Gastroesophageal sphincter (tissue), 3 donors: ENCODE data around the gene FHIT.

ENCODE experiments used
- EP300 ChIP-seq: sonication (generic); formaldehyde crosslinking; IDR thresholded peaks from one replicate; pipeline ENCODE4 v1.6.1; 2017; ENCODE audit warnings: antibody characterized with exemption, mild to moderate bottlenecking
- POLR2A ChIP-seq, 2 donors: fragments of 450-650 bp; IDR thresholded peaks; one replicate each; pipeline ENCODE4 v1.6.1; 2017; ENCODE audit warnings: antibody characterized with exemption in 2 of 2, mild to moderate bottlenecking in 2 of 2, moderate library complexity in 1 of 2
- POLR2AphosphoS5 ChIP-seq: sonication (generic); formaldehyde crosslinking; IDR thresholded peaks from one replicate; pipeline ENCODE4 v1.6.1; 2017; ENCODE audit warnings: antibody characterized with exemption
- TF ChIP-seq, protein P1 (sequence below), 4 experiments: fragments of 200-600 bp in 2 of 4; fragments of 450-650 bp in 2 of 4; sonication (generic) in 1 of 4; IDR thresholded peaks; one replicate each; pipeline ENCODE4 v1.5.1; 2017 to 2019; ENCODE audit warnings: antibody characterized with exemption in 4 of 4, mild to moderate bottlenecking in 2 of 4, moderate library complexity in 2 of 4

DNA sequence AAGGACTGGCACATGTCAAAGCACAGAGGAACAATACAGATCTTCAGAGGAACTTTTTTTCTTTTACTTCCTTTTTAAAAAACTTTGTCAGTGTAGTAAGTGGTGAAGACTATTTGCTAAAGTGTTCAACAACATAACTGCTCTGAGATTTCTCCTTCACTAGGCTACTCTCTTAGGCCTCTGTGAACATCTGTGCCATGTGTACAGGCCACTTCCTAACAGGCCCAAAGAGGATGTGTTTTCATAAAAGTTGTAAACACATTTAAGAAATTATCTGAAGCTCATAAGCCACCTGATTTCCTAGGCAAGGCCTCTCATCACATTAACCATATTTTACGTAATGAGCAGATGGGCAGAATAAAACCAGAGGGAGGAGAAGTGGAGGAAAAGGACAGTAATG is 235.4 kb downstream of the FHIT start:
- TF ChIP-seq POLR2A (IDR thresholded peaks at IDR 0.05): no peak
- TF ChIP-seq EP300: no peak
- TF ChIP-seq POLR2AphosphoS5: no peak
- TF ChIP-seq, protein P1, sequence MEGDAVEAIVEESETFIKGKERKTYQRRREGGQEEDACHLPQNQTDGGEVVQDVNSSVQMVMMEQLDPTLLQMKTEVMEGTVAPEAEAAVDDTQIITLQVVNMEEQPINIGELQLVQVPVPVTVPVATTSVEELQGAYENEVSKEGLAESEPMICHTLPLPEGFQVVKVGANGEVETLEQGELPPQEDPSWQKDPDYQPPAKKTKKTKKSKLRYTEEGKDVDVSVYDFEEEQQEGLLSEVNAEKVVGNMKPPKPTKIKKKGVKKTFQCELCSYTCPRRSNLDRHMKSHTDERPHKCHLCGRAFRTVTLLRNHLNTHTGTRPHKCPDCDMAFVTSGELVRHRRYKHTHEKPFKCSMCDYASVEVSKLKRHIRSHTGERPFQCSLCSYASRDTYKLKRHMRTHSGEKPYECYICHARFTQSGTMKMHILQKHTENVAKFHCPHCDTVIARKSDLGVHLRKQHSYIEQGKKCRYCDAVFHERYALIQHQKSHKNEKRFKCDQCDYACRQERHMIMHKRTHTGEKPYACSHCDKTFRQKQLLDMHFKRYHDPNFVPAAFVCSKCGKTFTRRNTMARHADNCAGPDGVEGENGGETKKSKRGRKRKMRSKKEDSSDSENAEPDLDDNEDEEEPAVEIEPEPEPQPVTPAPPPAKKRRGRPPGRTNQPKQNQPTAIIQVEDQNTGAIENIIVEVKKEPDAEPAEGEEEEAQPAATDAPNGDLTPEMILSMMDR (IDR thresholded peaks at IDR 0.05): no peak
